IPS-11a (cell line): ENCODE data around the gene RAB42.
"Not testable (repeated sequence)": the region's sequence is repeated elsewhere in the genome, so short reads cannot be mapped to it uniquely, and the experiment has no call there.

Experiments
- H3K4me3 ChIP-seq: one replicate; pipeline ENCODE4 v1.5.1; 2013; ENCODE audit warnings: low read depth, low read length, control low read depth

Gene RAB42

GRCh38 chr1:28591708-28592320 is at the start of gene RAB42:
TSS of gene RAB42 (plus strand) at chr1:28592265. CDS start at chr1:28592512, 247 bp downstream.
- peak within 1 kb of the TSS; percentile 45 for H3K4me3 ChIP-seq

GRCh38 chr1:28545246-28545628 is 46.8 kb upstream of the RAB42 start:
- H3K4me3 ChIP-seq, result no peak overlapping the region

- H3K4me3 ChIP-seq, result no peak overlapping the region
Observed at GRCh38 chr1:28548318-28548717, 43.7 kb upstream of the RAB42 start.

GRCh38 chr1:28551381-28551780 is 40.7 kb upstream of the RAB42 start:
- no peak overlapping the region for H3K4me3 ChIP-seq

- peak within 1 kb of the TSS; percentile 91 for H3K4me3 ChIP-seq
Observed at GRCh38 chr1:28552758-28553663, 39.1 kb upstream of the RAB42 start, which contains the start of gene TRNAU1AP. TSS of gene TRNAU1AP (plus strand) at chr1:28553085. CDS start at chr1:28553111, 26 bp downstream.

- no peak overlapping the region for H3K4me3 ChIP-seq
Observed at GRCh38 chr1:28560886-28561285, 31.2 kb upstream of the RAB42 start.

GRCh38 chr1:28564310-28564709 is 27.8 kb upstream of the RAB42 start:
- H3K4me3 ChIP-seq, result no peak overlapping the region

GRCh38 chr1:28565040-28565439 is 27.0 kb upstream of the RAB42 start:
- no peak overlapping the region for H3K4me3 ChIP-seq

- H3K4me3 ChIP-seq, result no peak overlapping the region
Observed at GRCh38 chr1:28565726-28566125, 26.3 kb upstream of the RAB42 start.

GRCh38 chr1:28566931-28567330 is 25.1 kb upstream of the RAB42 start:
- no peak overlapping the region for H3K4me3 ChIP-seq

- H3K4me3 ChIP-seq, result no peak overlapping the region
Observed at GRCh38 chr1:28571911-28572310, 20.2 kb upstream of the RAB42 start.

GRCh38 chr1:28572891-28573290 is 19.2 kb upstream of the RAB42 start:
- not testable (repeated sequence) for H3K4me3 ChIP-seq

- H3K4me3 ChIP-seq, result no peak overlapping the region
Observed at GRCh38 chr1:28573564-28573963, 18.5 kb upstream of the RAB42 start.

- H3K4me3 ChIP-seq, result no peak overlapping the region
Observed at GRCh38 chr1:28577052-28577678, 14.9 kb upstream of the RAB42 start.

GRCh38 chr1:28577738-28578536 is 14.1 kb upstream of the RAB42 start:
- H3K4me3 ChIP-seq, result no peak overlapping the region

- H3K4me3 ChIP-seq, result no peak overlapping the region
Observed at GRCh38 chr1:28578696-28579218, 13.3 kb upstream of the RAB42 start.

- H3K4me3 ChIP-seq, result no peak overlapping the region
Observed at GRCh38 chr1:28579401-28579800, 12.7 kb upstream of the RAB42 start.

GRCh38 chr1:28580722-28581530 is 11.1 kb upstream of the RAB42 start:
- H3K4me3 ChIP-seq, result peak overlapping the region; percentile 93

- peak overlapping the region; percentile 93 for H3K4me3 ChIP-seq
Observed at GRCh38 chr1:28581531-28582247, 10.4 kb upstream of the RAB42 start.
